HG03520 (cell line): Measurements from ENCODE around the gene CCDC177.
"Not testable (repeated sequence)": the region's sequence is repeated elsewhere in the genome, so short reads cannot be mapped to it uniquely, and the experiment has no call there.

Experiments used
- ATAC-seq: cut with Tn5 transposase; IDR thresholded peaks from one replicate; pipeline ENCODE4 v1.9.1; 2021; ENCODE audit warnings: mild to moderate bottlenecking, moderate library complexity; ENCODE audit not compliant: unreplicated experiment

The CCDC177 gene

DNA sequence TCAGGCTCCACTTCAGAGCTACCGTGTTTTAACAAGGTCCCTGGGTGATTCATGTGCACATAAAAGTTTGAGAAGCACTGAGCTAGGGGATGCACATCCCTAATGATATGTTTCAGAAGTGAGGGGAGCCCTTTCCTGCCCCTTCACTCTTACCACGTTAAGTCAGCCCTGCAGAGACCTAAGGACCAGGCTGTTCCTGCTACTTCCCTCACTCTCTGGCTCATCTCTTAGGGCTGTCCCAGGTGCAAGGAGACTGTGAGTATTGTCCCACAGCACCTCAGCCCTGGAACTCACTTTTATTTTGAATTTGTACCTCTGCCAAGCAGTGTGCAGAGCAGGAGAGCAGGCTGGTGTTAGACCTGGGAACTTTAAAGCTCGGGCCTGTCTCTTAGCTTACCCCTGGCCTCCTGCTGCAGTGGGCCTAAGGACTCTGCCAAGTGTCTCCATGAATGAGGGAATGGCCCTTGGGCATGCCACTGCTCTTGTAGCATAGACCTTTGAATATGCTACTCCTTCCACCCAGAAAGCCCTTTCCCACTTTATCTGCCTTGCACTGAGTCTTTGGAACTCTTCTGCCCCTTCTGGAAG is 25.7 kb upstream of the CCDC177 start:
- ATAC-seq = no peak

DNA sequence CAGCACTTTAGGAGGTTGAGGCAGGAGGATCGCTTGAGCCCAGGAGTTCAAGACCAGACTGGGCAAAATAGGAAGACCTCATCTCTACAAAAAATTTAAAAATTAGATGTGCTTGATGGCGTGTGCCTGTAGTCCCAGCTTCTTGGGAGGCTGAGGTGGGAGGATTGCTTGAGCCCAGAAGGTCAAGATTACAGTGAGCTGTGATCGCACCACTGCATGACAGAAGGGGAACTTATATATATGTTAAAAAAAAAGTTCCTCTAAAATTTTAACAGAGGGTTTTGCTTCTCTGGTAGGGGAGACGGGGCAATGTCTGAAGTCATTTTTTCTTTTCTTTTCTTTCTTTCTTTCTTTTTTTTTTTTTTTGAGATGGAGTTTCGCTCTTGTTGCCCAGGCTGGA is 24.8 kb upstream of the CCDC177 start:
- not testable (repeated sequence) for ATAC-seq

DNA sequence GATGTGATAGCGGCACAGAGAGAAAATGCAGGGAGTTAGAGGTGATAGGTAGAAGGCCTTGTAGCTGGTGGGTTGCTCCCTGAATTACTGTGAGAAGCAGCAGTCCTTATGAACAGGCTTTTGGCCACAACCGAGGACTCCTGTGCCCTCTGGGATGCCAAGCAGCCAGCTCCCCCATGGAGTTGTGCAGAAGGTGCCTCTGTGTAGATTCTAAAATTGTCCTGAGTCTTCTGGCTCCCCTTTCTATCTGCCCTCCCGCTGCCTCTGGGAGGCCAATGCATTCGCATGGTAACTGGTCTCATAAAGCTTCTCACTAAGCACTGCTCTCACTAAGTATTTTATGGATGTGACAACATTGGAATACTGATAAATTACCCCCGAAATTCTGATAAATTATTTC is 20.7 kb upstream of the CCDC177 start:
- ATAC-seq = no peak

DNA sequence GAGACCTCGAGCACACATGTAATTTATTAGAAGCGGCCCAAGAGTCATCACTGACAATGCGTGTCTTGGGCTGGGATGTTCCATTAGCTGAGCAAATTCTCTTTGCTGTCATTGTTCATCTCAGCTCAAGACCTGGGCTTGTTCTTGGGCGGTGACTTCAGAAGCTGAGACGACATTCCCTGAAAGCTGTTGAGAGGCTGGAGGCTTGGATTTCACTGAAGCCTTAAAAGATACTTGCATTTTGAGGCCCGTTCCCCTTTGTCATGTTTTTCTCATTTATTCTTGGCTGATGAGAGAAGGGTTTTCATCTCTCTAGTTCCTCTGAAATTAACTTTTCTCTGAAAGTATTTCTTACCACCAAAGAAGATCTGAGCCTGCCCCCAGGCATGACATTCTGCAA is 20.2 kb upstream of the CCDC177 start:
- ATAC-seq = no peak

DNA sequence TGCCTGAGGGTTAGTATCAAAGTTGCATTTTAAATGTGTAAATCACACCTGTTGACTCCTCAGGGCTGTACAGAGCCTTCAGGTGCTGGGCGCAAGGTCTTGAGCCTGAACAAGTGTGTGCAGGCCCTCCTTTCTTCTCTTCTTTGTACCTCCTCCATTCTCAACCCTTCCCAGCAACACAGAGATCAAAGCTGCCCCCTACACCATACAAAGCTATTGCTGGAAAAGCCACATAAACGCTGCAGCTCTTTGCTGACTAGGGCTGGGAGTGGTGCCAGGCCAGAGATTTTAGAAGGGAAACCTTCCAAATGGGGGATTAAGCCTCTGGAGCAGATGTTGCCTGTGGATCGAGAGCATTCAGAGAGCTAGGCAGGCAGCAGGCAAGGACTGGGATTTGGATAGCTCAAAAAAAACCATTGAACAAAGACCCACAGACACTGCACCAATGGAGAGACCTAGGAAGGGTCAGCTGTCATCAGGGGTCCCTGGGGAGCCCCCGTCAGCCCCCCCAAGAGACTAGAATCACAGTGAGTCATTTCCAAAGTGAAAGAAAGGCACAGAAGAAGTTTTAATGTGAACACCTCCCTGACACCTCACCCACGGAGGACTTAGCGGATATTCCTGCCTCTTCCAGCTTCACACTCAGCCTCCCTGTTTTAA is 18.5 kb upstream of the CCDC177 start:
- no peak for ATAC-seq

DNA sequence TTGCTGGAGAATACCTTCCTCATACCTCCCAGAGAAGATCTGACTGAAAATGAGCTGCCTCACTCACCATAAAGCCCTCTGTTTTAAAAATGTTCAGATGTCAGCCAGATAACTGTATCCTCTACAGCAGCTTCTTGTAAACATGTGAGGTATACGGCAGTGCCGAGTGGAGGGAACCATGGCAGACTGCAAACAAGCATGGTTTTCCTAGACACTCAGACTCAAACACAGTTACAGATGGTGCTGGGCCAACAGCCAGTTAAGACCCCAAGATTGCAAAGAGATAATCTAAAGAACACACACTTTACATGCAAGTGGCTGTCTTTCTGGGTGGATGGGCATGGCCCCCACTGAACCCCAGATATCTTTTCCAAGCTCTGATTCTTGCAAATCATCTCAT is 16.6 kb upstream of the CCDC177 start:
- ATAC-seq = no peak

DNA sequence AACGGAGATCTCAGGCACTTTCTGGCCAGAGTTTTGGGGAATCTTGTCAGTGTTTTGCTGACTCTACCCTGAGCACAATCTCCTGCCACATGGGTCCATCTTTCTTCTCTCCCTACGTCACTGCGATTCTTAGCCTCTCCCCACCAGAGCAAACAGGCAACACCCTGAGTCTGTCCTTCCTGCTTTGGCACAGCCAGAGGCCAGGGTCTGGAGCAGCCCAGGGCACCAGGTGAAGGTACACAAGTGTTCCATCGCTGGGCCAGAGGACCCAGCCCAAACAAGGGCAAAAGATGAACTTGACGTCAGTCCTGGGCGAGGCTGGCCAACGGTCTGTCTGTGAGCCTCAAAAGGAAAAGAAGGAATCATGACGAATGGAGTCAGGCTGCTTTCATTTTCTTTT is 12.7 kb upstream of the CCDC177 start:
- no peak for ATAC-seq

DNA sequence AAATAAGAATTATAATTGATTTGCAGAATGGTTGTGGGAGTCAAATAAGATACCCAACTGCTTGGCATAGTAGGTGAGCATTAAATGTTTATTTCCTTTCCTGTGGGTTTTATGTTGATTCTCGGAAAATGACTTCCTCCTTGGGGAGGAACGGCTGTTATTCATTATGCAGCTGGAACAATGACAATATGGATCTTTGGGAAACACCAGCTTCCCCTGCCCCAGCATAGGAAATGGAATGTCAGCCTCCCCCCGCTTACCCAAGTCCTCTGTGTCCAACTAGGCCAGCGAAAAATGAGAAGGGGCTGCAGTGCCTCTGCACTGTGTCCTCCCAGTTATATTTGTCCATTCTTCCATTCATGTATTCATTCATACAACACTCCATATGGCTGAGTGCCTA is 11.7 kb upstream of the CCDC177 start:
- ATAC-seq = no peak

DNA sequence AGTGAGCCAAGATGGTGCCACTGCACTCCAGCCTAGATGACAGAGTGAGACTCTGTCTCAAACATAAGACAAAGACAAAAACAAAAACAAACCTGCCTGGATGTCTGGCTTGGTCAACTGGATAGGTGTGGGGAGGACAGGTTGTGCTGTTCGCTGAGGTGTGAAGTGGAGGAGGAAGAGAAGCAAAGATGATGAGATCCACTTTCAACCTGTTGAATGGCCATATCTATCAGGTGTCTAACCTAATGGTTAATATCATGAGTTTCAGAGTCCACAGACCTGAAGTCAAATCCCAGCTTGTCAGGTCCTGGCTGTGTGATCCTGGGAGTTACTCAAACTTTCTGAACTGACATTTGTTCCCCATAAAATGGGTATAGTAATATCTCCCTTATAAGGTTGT is 9.7 kb upstream of the CCDC177 start:
- no peak for ATAC-seq

DNA sequence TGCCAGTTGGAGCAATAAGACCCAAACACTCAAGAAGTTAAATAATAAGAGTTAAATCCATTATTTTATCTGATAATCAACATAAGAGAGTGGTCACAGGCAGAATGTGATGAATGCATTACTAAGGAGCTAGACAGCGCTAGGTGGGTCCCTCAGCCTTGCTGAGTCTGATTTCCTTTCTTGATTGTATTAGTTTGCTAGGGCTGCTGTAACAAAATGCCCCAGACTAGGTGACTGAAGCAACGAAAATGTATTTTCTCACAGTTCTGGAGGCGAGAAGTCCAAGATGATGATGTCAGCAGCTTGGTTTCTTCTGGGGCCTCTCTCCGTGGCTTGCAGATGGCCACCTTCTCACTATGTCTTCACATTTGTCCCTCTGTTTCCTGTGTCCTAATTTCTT is 8.2 kb upstream of the CCDC177 start:
- no peak for ATAC-seq

DNA sequence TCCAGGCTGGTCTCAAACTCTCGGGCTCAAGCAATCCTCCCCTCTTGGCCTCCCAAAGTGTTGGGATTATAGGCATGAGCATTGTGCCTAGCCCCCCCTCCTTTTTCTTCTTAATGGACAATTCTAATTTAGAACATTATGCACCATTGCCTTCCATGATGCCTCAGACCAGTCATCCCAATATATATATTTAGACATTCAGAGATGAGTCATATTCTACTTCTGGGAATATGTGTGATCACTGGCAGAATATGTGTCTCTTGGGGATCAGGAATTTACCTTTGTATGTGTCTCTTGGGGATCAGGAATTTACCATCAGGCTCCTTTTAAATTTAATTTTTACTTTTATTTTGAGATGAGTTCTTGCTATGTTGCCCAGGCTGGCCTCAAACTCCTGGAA is 7.5 kb upstream of the CCDC177 start:
- ATAC-seq = no peak

DNA sequence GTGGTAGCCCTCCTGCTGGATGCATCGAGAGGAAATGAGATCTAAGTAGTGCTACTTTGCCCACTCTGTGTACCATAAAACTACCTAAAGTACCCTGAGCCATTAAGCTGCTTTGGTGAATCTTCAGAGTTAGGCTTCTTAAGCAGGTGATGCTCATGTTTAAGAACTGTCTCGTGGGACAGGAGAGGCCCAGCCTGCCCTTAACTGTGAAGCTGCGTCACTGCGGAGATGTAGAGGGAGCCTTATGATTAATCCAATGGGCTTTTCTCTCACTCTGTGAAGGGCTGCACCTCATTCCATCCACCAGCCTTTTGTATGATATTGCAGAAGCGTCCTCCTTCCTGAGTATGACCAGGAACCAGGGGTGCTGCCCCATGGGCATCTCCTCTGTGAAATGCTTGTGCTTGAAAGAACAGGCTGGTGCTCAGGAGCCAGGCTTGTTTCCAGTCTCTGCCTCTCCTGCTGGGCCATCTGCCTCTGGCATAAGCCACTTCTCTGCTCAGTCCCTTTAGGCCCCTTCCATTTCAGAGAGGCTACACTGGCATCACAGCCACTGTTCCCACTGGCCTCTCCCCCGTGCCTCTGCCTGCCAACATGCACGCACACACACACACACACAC is 6.8 kb upstream of the CCDC177 start:
- no peak for ATAC-seq

DNA sequence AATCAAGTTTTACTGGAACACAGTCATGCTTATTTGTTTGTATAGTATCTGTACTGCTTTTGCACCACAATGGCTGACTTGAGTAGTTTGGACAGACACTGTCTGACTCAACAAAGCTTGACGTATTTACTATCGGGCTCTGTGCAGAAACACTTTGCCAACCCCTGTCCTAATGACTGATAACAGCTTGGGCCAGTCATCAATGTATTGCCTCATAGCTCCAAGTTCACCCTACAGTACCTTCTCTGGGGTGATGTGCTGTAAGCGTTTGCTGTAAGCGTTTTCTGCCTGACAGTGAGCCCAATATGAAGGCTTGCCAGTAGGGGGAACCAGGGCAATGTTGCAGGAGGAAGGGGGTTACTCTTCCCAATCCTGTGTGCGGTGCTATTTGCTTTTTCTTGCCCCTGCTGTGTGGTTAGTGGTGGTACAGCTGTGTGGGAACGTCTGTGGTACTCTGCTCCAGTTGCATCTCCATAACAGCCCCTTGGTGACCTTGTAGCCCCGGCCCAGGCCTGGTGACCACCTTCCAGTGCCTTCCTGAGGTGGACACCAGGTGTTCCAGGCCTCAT is 5.4 kb upstream of the CCDC177 start:
- no peak for ATAC-seq

DNA sequence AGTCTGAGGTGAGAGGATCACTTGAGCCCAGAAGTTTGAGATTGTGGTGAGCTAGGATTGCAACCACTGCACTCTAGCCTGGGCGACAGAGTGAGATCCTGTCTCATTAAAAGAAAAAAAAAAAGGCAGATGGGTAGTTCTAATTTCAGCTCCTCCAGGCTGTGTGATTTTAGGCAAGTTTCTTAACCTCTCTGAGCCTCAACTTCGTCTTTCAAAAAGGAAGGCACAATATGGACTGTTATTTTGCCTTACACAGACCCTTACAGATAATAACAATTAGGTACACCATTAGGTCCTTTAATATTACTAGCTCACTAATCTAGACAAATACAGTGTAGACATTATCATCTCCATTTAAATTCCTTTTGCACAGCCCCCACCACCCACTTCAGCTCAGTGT is 4.8 kb upstream of the CCDC177 start:
- no peak for ATAC-seq

DNA sequence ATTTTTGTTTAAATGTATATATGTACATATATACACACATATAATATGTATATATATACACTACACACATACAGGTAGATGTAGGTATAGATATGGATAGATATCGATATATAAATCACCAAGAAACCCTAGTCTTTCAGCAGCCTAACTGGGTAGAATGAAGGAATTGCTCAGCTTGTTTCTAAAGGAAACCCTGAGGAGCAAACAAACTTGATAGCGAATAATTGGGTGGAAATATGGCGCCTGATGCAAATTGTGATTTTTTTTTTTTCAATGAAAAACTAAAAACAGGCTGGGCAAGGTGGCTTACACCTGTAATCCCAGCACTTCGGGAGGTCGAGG is 254 bp upstream of the CCDC177 start:
- ATAC-seq = no peak

DNA sequence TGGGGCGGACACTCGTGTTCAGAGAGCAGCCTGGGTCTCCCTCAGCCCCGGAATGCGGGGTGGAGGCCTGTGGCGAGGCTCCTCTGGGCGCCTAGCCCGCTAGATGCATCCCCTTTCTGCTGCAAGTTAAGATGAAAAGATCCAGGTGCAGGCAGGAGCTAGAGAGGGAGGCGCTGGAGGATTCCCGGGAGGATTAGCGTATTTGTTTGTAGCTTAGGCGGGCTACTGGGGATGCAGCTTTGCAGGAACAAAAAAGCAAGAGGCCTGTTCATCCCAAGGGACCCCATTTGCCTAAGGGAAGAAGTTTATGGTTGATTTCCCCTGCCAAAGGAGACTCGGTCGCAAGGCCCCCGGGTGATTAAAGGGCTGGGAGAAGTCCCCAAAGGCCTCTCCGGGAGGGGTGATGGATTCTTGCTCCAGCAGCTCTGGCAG is 824 bp downstream of the CCDC177 start:
- ATAC-seq = no peak

DNA sequence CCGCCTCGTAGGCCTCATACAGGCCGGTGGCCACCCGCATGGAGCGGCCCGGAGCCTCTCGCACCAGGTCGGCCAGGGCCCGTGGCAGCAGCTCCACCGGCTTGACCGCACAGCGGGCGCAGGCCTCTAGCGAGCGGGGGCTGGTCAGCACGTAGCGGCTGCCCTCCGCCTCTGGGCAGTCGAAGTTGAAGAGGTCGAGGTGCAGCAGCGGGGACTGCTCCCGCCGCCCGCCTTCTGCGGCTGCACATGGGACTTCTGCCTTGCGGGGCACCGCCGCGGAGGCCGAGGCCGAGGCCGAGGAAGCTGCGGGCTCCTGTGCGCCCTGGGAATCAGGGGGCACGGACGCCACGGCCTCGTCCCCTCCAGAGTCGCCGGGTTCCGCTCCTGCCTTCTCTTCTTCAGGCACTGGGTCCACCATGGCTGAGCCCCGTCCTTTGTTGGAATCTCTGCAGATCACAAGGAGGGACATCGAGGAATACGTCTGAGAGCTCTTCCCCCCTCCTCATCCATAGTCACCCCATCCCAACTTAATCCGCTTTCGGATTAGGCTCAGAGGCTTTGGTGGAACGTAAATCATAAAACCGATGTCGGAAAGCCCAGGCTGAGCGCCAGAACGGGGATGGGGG is 1.4 kb downstream of the CCDC177 start:
- no peak for ATAC-seq

DNA sequence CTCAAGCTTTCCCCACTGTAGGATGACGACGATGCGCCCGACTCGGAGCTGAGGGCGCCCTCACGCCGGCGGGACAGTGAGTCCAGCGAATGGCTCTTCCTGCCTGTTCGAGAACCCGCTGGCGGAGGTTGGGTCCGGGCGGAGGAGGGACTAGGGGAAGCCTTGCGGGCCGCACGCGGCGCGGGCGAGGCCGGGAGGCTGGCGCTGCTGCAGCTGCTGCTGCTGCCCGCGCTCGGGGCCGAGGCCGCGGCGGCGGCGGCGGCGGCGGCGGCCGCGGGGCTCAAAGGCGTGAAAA is 1.9 kb downstream of the CCDC177 start:
- ATAC-seq = no peak

DNA sequence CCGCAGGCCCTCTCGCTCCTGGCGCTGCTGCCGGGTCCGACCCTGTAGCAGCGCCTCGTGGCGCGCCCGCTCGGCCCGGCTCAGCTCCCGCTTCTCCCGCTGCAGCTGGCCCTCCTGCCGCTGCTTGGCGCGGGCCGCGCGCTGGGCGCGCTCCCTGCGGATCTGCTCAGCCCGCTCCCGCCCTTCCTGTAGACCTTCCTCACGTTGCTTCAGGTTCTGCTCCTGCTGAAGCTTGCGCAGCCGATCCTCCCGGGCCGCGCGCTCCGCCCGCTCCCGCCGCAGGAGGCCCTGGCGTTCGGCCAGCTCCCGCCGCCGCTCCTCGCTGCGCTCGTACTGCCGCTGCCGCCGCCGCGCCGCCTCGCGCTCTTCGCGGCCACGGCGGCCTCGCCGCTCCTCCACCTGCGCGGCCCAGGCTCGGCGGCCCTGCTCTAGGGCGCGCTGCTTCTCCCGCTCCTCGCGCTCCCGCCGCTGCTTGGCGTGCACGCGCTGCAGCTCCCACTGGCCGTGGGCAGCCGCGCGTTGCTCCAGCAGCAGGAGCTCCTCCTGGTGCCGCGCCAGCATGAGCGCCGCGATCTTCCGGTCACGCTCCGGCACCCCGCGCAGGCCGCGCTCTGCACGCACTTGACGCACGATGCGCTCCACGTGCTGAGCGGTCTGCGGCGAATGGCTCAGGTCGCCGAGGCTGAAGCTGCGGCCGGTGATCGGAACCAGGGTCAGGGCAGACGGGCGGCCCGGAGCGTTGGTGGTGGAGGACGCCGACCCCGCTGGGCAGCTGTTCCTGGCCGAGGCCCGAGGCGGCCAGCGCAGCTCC is 2.4 kb downstream of the CCDC177 start:
- ATAC-seq = no peak

DNA sequence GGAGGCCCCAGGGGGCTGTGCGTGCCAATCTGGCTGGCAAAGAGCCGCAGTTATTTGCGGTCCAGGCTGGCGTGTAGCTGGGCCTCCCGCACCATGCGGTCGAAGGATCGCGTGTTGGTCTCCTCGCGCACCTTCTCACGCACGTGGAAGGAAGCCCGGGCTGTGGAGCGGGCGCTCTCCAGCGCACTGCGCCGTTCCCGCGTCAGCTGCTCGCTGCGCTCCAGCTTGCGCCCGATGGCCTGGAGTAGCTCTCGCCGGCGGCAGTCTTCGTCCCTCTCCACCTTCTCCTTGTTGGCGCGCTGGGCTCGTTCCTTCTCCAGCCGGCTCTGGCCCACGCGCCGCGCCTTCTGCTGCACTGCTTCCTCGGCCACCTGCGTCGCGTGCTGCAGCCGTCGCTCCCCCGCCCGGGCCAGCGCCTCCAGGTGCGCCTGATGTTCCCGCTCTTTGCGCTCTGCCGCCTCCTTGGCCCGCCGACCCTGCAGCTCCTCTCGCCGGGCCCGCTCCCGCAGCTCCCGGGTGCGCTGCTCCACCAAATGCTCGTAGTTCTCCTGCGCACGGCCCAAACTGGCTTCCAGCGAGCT is 3.1 kb downstream of the CCDC177 start:
- ATAC-seq = no peak

DNA sequence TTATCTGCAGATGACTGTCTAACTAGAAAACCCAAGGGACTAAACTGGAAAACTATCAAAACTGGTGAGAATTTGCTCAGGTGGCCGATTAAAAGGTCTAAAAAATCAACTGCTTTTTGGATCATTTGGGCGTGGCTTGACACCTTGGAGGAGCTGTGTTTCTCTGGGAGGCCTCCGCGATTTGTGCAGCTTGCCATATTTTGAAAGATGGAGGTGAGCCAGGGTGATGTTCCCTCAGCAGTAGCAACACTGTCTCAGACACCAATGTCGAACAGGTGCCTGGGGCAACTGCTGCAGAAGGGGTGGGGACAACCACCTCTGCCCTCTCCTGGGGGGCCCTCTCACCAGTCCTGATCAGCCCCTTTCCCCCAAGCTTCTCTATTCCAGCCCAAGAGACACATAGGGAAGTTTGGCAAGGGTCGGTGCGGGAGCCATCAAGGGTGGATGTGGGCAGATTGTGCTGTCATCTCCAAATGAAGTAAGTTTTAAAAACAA is 3.8 kb downstream of the CCDC177 start:
- ATAC-seq = no peak
